Left renal cortex interstitium (tissue), 4 donors: ENCODE results near the gene TMEM178B. TPM values are rescaled to one million over a fixed set of nuclear protein-coding genes. Genes with fewer than 3 reads are reported as not detected.
"Not testable (repeated sequence)": the region's sequence is repeated elsewhere in the genome, so short reads cannot be mapped to it uniquely, and the experiment has no call there.

Source experiments
- DNase-seq, 4 donors: peaks; one replicate each; pipeline ENCODE4 v3.0.0-alpha.2; 2013; ENCODE audit warnings: low read depth in 4 of 4, low spot score in 2 of 4, missing footprints in 1 of 4
- polyA plus RNA-seq, 4 donors: library from polyadenylated mRNA; unstranded; fragments of 120-200 nt; gene quantifications; one replicate each; pipeline ENCODE4 v1.2.1, GENCODE V29; 2013; ENCODE audit not compliant: insufficient read length in 4 of 4

TMEM178B gene
- polyA plus RNA-seq, 4 donors = 0.26 to 0.55 (median 0.34) TPM

DNA sequence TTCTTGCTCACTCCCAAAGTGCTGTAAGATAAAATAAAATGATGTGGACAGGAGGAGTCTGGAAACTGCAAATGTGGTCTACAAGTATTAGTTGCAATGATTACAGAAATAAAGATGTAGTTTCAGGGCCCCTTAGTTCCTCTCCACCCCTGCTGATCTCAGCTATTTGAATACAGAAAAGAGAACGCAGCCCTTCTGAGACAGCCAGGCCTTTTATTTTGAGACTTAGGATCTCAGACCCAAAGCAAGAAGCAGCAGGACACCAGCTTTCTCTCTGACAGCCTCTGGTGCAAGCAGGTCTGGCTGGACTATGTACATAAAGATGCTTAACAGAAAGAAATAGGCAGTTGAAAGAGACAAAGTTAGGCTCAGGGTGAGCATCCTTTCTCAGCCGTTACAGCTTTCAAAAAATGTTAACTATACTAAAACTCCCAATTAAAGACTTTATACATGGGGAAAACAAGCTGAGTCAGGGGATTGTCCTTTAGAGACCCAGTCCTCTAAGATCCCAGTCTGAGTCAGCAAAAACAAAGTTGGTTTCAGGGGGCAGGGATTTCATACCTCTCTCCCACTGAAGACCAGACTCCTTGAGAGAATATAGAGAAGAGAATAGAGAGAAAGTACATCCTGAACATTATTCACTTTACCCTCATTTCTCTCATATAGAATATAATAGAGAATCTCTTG lies 220.4 kb downstream of the TMEM178B start:
- no peak for DNase-seq

- DNase-seq = no peak
Observed at GRCh38 chr7:141295367-141295895, 221.6 kb downstream of the TMEM178B start.

DNA sequence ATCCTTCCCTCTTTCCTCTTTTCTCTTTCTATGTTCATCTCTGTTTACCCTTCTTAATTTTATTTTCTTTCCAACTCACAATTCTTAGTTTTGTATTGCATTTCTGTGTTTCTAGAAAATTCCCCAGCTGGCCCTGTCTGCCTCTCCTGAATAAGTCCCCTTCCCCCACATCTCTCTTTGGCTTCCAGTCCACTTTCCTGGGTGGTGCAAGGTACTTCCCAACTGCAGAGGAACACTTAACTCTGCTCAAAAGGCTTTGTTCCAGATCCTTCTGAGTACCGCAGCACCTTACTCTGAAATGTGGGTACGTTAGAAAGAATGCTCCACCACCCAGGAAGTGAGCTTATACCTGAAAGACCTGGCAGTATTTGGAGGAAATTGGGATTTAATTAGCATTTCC lies 227.0 kb downstream of the TMEM178B start:
- DNase-seq = no peak

DNA sequence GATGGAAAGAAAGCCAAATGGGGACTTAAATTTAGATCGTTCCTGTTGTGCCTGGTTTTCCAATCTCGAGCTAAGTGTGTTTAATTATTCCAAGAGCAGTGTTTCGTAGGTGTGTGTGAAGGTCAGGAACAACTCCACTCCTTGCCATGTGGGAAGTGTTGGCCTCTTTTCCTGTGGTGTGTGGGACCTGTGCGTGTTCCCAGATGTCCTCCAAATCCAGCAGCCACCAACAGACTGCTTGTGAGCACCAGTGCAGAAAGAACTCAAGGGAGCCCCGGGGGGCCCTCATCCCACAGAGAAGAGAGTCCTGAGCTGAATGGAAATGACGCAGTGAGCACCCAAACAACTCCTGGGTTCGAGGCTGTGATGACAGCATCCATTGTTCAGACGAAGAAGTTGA lies 227.7 kb downstream of the TMEM178B start:
- DNase-seq = no peak

- no peak for DNase-seq
Observed at GRCh38 chr7:141302617-141303016, 228.8 kb downstream of the TMEM178B start.

- no peak for DNase-seq
Observed at GRCh38 chr7:141304291-141304690, 230.4 kb downstream of the TMEM178B start.

DNA sequence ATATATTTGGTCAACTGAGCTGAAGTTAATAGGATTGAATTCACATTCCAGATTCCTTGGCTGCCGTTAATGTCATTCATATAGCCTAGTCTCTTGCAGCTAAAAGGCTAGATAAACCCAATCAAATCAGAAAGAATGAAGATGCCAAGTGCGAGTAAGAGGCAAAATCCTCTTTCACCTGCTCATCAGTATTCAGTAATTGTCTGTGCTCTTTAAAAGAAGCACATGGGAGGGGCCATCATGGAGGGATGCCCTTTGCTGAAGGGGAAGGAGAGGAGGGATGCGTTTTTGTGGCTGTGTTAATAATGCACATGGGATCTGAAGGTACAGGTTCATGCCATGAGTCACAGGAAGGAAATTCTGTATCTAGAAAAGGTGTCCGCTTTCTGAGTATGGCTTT lies 232.2 kb downstream of the TMEM178B start:
- no peak for DNase-seq

DNA sequence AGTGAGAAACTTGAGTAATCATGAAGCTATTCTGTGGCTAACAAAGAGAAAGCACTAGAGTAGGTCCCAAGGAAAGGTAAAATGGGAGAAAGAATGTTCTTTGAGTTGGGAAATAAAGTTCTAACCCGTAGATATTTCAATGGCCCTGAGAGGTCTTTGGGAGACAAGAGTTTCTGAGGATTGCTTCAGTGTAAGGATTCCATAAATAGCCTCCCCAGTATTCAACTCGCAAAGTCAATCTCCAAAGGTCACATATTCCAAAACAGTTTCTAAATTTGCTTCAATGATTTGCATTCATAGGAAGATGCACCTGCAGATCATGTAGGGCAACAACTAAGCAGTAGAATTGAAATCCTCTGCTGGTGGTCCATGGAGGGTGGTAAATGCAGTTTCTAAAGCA lies 238.5 kb downstream of the TMEM178B start:
- DNase-seq = no peak

- DNase-seq = no peak
Observed at GRCh38 chr7:141312828-141313521, 239.1 kb downstream of the TMEM178B start.

DNA sequence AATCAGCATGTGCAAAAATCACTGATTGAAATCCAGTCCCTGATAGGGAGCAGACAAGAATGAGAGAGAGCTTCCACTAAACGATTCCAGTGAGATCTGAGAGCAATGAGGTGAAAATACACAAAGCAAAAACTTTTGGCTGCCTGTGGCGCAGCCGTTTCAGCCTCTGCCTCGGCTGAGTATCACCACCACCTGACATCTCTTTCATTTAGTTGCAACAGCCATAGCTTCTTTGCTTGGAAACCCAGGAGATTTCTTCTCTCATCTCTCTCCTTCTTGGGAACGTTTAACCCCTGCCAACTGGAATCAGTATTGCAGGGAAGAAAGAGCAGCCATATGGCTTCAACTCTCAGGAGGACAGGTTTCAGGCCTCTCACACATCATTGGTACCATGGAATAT lies 240.0 kb downstream of the TMEM178B start:
- no peak for DNase-seq

DNA sequence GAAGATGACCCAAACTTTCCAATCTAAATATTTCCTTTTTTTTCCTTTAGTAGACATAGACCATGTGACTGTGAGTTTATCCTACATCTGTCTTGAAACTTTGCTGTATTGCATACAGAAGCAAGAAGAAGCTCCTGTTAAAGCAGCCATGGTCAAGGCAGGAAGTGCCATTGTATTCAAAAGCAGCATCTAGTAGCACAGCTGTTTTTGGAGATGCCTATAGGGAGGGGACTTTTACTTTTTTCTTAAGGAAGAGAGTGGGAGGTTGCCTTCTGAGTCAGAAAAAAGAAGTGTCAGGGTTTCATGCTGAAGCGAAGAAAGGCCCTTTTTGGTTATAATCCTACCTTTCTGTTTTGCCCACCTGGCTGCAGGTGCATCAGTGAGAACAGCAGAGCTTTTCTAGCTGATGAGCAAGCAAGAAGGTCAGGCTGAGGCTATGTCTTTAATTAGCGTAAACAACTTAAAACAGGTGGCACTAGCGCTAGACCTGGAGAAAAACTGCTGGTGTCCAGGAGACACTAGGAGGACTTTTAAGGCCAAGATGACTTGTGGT lies 243.2 kb downstream of the TMEM178B start:
- DNase-seq = no peak

GRCh38 chr7:141320287-141320686 lies 246.4 kb downstream of the TMEM178B start:
- DNase-seq = no peak

DNA sequence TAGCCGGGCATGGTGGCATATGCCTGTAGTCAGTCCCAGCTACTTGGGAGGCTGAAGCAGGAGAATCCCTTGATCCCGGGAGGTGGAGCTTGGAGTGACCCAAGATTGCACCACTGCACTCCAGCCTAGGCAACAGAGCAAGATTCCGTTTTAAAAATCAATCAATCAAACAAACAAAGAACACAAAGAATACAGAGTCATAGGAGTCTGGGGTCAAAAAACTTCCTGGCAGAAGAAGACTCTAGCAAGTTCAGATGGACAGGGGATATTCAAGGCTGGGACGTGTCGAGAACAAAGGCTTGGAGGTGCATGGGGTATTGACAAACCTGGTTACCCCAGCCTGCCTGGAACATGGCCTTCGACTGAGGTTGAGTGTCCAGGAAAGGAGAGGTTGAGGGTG lies 248.5 kb downstream of the TMEM178B start:
- no peak for DNase-seq

DNA sequence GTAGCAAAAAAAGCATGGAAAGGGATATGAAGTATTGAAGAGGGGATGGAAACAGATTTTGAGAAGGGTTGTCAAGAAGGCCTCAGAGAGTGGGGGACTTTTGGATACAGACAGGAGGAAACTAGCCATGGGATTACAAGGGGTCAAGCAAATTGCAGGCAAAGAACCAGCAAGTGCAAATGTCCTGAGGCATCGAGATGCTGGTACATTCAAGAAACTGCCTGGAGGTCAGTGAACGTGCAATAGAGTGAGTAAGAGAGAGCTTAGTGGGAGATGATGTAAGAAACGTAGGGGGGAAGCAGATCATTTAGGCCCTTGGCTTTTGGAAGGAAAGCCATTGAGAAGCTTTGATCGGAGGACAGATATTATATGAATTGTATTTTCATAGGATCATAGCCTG lies 250.0 kb downstream of the TMEM178B start:
- no peak for DNase-seq

GRCh38 chr7:141324870-141325269 lies 251.0 kb downstream of the TMEM178B start:
- DNase-seq = no peak

GRCh38 chr7:141325275-141325674 lies 251.4 kb downstream of the TMEM178B start:
- DNase-seq = no peak

DNA sequence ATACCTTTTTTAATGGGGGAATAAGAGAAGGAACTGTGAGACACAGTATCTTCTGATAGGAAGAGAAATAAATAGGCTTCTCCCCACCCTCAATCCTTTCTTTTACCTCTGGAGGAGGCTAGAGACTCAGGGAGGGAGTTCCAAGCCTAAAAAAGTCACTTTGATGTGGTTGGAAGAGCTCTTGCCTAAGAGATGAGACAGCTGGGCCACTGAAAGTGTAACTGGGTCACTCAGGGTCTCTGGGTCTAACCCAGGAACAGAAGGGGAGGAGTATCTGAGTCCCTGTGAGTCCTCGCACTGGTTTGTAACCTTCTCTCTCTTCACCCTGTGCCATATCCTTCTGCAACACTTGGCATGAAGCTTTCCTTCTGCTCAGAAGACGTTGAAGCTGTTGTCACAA lies 254.4 kb downstream of the TMEM178B start:
- DNase-seq = no peak

GRCh38 chr7:141330285-141330684 lies 256.4 kb downstream of the TMEM178B start:
- DNase-seq = not testable (repeated sequence)

DNA sequence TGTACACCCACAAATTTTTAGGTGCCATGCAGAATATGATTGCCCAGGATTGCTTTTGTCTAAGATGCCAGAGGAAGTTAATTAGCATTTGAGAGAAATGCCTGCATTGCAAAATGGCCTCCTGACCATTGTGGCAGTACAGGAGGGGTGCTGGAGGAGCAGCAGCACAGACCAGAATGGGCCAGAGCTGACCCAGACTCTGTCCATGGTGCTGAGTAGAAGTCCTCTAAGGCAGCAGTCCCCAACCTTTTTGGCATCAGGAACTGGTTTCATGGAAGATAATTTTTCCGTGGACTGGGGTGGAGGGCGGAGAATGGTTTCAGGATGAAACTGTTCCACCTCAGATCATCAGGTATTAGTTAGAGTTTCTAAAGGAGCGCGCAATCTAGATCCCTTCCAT lies 259.6 kb downstream of the TMEM178B start:
- DNase-seq = peak in 1 of 4 donors; percentile 33

DNA sequence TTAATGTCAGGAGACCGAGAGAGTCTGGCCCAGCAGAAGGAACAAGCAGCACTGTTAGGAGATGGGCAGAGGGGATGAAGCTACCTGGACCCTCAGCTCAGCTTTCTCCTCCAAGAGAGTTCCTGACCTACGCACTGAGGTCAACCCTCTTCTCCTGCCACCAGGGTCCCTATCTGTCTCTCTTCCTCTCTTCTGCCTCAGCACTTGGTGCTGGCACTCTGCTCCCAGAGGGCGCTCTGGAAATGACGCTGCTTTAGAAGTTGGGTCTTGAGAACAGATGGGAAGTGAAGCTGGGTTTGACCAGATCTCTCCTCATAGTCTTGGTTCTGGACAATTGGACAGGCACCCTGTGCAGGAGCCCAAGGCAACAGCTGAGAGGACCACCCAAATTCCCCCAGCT lies 261.3 kb downstream of the TMEM178B start:
- DNase-seq = no peak

DNA sequence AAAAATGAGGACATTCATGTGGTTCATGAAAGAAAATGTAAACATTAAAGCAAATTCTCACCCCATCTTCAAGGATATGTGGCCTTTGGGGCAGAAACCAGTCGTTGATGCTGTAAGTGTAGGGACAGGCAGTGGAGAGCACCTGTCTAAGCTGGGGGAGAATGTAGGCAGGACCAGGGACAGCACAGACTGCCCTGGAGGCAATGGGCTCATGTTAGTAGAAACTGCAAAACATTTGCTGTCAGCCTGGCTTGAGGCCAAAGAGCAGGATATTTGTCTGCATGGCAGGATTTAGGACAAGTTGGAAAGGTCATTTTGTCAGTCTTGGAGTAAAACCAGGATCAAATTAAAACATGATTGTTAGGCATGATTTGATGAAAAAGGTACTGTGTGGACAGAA lies 265.7 kb downstream of the TMEM178B start:
- DNase-seq = no peak

DNA sequence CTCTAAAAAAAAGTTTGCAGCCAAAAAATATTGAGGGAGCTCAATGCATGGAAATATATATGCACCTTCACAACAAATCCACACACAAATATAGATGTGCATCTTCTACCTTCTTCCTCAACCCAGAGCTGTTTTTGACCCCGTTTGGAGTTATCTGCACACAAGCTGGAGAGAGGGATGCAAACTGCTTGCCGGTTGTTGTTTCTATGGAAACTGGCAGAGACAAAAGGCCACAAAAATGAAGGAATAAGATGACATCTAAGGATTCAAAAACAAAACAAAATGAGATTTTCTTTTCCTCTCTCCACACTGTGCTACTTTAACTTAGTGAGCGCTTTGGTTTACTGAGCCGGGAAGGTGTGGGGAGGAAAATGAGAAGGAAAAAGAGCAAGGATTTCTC lies 267.1 kb downstream of the TMEM178B start:
- no peak for DNase-seq
